HG03139 (cell line): ENCODE data around the gene SCN11A.

ENCODE experiments used
- ATAC-seq: cut with Tn5 transposase; IDR thresholded peaks from one replicate; pipeline ENCODE4 v1.9.1; 2021; ENCODE audit not compliant: unreplicated experiment

The SCN11A gene

DNA sequence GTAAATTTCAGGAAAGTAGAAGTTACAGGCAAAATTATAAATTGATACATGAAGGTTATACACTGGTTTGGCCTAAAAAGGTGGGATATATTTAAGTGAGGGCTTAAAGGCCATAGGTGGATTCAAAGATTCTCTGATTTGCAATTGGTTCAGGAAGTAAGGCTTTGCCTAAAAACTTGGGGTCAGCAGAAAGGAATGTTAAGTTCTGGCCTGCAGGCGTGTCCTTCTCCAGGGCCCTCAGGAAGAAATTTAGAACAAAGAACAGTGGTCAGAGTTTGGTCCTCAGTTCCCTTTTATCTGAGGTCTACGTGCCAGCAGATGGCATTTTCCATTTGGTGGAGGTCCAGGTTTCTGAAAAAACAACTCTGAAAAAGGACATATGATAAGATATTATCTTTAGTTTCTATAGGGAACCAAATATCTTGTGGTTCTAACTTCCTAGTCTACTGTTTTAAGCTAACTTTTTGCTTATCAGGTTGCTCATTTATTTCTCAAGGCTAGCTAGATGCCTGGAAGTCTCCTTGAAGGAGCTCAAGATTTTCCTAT is 40.5 kb downstream of the SCN11A start:
- ATAC-seq: no peak

GRCh38 chr3:39005295-39005694 is 46.4 kb downstream of the SCN11A start:
- ATAC-seq: no peak
